ACHN (cell line): Measurements from ENCODE around the gene MET.
A peak's percentile ranks its signal among the peaks of the same experiment; 100 is the strongest.
"Not testable (repeated sequence)": the region's sequence is repeated elsewhere in the genome, so short reads cannot be mapped to it uniquely, and the experiment has no call there.

Experiments
- DNase-seq: peaks from one replicate; pipeline ENCODE4 v3.0.0-alpha.2; 2015
- in situ Hi-C: cut with HindIII; loops from 2 replicates; pipeline ENCODE4 v1.10.0; 2017; ENCODE audit warnings: low sequenced_read_pairs, low pct_ligation_motif_present, low pct_unique_long_range_greater_than_20kb

The MET gene

DNA sequence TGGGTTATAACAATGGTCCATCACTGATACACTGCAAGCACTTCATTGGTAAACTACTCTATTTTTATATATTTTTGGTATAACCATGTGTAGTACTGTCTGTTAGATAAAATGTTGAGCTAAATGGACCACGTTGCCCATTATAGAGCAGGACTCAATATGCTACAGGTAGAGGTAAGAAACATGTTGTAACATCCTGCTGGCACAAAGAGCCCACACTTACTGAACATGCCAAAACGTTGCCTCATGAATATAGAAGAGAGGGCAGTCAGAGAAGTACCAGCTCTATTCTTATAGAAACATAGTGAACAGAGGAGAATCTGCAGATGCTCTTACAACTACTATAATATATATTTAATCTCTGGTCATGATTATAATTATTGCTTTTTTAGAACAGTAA is 18.4 kb upstream of the MET start:
- DNase-seq: no peak
- in situ Hi-C loops: no loop called here

DNA sequence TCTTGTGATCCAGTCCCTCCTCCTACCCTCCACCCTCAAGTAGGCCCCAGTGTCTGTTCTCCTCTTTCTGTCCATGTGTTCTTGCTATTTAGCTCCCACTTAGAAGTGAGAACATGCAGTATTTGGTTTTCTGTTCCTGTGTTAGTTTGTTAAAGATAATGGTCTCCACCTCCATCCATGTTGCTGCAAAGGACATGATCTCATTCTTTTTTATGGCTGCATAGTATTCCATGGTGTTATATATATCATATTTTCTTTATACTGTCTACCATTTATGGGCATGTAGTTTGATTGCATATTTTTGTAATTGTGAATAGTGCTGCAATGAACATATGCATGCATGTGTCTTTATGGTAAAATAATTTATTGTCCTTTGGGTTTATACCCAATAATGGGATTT is 12.7 kb upstream of the MET start:
- DNase-seq, in situ Hi-C loops: not testable (repeated sequence)

DNA sequence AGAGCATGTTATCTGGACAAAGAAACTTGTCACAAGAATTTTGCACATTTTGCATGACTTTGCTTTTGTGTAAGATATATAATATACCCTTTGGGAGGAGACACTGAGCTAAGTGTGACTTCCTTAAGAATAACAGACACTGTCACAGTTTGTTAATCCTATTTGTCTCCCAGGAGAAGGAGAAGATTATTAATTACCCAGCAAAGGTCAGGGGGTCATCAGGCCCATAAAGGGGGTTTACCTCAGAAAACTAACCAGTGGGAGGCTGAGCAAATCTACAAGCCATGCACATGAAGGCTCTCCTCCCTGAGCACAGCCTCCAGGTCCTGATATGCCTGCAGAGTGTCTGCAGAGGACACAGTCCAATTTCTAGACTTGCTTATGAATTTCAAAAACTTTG is 10.1 kb upstream of the MET start:
- in situ Hi-C loops: no loop called here
- DNase-seq: no peak

DNA sequence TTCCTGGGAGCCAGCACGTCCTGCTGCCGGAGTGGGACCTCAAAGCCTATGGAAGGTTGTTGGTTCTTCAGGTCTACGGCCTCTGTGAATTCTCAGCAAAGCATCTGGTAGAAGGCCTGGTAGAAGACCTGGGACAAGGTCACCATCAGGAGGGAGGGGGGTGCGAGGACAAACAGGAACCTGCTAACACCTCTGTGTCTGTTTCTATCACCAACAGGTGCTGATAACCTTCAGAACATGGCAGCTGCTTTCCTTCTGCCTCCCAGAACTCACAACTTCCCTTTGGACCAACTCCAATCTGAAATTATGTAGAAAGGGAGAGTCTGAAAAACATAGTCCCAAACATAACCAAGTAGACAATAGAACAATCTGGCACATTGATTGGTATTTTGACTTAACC is 8.3 kb upstream of the MET start:
- in situ Hi-C loops: no loop called here

DNA sequence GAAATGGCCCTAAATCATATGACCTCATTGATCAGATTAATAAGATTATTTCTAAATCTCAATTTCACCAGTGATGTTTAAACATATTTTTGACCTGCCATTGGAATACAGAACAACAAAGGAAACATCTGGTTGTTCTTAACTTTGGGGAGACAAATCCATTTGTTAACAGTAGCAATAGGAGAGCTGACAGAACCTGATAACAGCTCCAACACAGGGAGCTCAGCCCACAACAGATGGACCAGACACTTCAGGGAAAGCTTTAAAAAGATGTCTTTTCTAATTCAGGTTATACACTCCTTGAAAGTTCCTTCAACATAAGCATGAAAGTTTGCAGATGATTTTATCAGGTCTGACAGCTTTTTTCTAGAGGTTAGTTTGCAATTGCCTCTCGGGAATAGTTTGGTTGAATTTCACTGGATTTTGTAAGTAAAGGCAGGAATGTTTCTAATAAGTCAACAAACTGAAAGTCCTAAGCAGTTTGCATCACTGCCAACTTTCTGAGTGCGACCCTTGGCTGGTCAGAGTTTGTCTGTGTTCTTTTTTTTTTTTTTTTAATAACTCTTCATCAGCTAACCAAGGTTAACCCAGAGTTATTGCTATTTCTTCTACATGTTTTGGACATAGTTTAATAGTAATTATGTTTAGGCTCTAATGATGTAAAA is 6.5 kb upstream of the MET start:
- in situ Hi-C loops: no loop called here
- no peak for DNase-seq

More for the DNA sequence above, 8.3 kb upstream of the MET start:
- no peak for DNase-seq

DNA sequence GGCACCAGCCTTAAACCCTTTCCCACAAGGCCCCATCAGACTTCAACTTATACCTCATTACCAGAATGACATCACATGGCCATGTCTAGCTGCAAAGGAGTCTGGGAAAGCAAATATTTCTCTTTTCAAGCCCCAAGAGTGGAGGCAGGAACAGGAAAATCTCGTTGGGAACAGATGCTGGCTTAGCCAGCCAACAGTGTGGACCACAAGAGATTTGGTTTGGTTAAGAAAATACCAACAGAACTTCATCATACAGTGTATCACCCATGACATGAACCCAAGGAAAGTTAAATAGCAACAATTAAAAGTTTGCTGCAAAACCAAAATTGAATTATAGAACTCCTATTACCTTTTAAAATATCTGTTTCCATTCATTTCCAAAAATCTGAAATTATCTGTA is 2.2 kb upstream of the MET start:
- DNase-seq: no peak
- in situ Hi-C loops: no loop called here

DNA sequence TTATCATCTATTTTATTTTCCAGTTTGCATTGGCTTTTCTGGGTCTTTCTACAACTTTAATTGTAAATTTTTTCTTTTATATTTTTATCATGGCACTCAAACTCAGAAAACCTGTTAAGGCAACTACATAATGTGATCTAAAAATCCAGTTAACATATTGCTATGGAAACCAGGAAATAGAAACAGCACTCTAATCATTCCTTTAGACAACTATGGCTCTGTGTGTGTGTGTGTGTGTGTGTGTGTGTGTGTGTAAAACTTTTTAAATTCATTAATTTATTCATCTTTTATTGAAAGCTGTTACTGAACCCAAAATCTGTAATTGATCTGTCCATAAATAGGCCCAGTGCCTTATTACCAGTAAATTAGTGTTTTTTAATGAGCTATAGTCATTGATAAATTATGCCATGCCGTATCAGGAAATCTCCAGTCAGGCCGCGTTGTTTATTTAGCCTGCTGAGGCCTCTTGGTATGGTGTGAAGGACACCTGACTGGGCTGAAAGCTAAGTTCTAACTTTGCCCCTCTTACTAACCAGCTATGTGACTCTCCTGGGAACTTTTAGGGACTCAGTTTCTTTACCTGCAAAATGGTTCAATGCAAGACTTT is 1.5 kb upstream of the MET start:
- DNase-seq: no peak
- in situ Hi-C loops: no loop called here

DNA sequence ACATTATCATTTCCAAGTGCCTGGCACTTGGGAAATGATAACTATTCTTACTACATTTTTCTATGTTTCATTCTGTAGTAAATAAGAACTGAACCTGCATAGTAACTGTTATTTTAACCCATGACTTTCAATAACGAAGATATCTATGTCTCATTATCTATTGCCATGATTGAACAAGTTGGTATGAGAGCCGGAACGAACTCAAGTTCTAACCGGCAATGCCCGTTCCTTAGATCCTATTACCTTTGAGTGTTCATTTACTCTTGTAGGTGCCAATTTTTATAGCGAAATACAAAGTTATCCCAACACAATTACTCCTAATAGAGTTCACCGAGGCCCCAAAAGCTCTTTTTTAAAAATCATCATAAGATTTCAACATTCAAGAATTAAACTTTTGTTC is 885 bp upstream of the MET start:
- no peak for DNase-seq
- in situ Hi-C loops: no loop called here

DNA sequence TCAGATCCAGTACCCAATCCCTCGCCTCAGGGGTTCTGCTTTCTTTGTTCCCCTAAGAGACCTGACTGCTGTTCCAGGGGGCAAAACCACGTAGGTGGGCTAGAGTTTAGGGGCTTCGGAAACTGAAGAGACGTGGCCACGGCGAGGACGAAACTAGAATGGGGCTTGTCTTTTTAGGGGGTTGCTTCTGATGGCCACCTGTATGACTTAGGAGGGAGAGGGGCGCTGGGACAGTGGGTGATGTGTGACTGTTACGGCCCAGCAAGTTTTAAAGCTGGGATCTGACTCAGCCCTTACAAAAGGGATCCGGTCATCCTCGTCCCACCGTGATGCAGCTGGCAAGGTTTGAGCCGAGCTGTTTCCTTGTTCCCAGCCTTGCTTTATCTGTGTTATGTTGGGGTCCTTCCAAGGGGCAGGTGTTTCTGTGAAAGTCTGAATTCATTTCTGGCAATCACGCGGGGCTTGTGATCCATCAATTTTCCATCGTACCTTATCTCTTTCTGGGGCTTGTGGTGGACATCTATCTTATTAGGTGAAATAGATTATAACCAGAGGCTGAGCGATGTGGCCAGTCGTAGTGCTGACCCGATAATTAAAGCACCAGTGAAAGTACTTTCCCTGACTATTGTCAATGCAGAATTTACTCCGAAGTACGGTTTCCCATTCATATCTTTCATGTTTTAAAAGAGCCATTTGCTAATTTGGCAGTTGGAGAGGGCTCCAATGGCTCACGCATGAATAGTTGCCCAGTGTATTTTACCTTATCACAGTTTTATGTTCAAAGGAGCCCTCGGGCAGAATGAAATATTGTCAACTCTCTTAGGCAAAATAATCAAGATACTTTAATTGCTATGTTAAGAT is 830 bp downstream of the MET start:
- peak; percentile 88 for DNase-seq
- in situ Hi-C loops: no loop called here

DNA sequence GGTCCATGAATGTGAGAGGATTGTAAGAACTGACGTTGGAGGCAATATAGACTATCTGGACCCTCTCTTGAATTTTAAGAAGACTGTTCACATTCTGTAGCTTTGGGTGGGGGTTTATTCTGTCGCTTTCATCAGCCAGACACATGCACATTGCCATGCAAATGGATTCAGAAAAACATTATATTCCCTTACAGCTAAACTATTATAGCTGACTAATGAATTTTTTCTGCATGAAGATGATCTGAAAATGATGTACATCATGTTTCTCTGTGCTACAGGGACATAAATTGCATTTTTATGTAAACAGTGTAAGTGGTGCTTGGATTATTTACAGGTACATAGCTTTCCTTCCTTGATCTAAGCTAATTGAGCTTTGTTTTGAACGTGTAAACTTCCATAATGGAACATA is 1.5 kb downstream of the MET start:
- in situ Hi-C loops: no loop called here
- DNase-seq: no peak

DNA sequence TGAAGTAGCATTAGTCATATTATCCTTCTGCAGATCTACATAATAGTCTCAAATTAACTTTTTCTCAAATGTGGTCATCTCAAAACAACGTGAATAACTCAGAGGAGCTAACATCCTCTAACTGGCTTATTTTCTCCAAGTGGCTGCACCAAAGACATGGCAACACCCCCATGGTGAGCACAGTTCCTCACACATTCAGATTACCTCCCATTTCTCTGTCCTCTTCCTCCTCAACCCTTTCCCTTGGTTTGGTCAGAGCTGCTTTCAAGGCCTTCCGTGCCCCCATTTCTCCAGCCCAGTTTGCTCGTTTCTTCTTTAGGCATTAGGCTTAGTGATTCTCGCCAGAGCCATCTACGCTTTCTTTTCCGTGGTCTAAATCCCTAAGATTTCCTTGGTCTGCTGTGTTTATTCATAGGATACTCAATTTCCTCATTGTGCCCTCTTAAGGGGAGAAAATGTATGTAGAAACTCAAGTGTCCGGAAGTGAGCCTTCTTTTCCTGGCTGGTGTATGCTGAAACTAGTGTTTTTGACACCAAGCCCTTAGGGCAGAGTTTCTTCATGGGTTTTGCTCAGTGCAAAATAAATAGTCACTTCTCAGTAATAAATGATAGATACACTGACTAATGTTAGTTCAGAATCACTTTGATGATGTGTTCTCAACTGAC is 2.6 kb downstream of the MET start:
- peak; percentile 65 for DNase-seq
- in situ Hi-C loops: no loop called here

DNA sequence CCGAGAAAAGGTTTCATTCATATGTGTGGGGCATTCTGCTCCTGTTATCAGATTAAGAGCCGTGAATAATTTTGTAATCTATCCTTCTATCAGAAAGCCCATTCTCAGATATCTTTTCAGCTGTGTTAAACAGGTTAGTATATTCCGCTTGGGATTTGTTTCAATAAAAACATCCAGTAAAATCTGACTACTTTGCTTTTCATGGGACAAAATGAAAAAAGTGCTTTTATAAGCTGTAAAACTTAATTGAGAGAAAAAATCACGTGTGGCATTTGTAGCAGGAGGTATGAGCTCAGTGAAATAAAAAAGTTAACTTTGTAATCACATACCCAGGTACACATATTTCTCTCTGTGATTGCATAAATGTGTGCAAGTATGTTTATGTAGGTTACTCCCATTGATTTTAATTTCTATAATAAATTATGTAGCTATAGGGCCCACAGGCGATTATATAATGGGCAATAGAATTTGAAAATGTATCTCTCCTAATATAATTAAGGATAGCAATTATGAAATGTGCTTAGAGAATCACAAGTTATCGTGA is 3.9 kb downstream of the MET start:
- no peak for DNase-seq
- in situ Hi-C loops: no loop called here

DNA sequence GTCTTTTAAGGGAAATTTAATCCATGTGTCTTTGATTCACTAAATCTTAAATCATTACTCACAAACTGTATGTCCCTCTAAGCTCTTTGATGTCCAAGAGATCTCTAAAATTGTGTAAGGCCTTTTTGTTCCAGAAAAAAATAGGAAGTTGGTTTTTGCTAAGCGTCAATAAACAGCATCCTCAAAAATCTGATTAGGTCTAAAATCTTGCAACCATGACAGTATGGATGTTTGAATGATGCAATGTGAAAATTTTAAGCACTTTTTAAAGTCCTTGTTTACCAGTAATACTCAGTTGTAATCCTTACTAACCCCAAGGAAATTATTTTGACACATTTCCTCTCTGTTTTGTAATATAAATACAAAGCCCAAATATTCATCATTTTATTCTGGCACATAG is 6.8 kb downstream of the MET start:
- in situ Hi-C loops: no loop called here
- no peak for DNase-seq

DNA sequence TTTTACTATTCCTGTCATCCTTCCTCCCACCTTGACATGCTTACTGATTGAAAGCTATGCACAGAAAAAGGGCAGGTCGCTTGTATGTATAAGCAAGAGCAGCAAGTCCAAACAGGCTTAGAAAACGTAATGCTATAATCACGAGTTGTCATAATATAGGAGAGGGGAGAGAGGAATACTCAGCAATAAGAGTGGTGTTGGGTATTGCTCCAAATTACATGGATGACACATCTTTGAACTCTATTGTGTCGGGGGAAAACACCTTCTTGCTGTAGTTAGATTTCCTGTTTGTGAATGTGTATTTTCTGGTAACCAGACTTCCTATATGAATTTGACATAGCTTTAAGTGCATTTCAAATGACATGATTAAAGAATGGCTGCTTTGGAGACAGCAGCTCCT is 7.5 kb downstream of the MET start:
- DNase-seq: no peak
- in situ Hi-C loops: no loop called here

DNA sequence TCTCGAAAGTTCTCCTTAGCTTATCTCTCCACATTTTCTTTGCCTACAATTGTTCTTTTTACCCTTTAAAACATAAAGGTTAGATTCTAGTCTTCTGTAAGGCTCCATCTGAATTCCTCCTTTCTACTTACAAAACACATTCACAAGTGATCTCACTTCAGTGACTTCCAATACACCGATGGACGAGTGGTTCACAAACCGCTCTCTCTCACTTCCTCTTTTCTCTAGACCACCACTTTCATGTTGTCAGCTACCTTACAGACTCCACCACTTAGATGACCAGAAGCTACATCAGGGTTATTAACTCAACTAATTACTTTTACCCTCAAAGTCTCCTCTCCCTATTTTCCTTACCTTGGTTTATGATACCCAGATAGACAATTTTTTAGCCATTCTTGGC is 11.8 kb downstream of the MET start:
- DNase-seq: no peak
- in situ Hi-C loops: no loop called here

DNA sequence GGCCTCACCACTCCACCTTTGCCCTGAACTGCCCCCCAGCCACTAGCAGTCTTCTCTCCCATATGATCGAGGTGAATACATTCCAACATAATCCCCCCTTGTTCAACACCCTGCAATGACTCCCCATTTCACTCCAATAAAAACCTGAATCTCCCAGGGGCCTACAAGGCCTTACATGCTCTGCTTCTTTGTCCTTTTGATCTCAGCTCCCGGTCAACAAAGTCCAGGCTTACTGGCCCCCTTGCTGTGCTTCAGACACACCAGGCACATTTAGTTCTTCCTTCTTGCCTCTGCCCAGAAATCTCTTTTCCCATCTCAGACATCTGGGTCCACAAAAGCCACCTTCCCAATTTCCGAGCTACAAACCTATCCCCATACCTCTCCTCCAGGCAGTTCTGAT is 14.0 kb downstream of the MET start:
- in situ Hi-C loops: no loop called here
- no peak for DNase-seq

DNA sequence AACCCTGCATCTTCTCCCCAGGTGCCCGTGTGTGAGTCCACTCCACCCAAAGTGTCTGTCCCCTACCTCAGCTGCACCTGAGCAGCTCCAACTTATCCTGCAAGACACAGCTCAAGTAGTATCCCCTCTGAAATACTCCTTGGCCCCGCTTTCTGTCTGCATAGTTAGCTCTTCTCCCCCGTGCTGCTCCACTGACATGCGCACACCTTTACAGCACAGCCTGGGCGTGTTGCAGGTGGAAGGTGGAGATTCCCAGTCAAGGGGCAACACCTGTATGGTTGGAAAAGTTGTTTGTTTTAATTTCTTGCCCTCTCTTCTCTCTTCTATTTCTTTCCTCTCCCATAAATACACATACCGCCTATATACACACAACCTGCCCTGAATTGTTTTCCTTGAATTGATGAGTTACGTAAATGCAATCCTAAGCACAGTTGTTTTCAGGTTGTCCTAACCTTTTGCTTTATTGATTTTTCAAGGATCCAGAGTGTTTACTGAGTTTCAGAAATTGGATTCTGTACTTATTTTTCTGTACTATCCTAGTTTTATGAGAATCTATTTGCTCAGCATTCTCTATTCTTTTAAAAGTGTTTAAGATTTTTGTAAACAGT is 14.9 kb downstream of the MET start:
- in situ Hi-C loops: no loop called here
- no peak for DNase-seq

DNA sequence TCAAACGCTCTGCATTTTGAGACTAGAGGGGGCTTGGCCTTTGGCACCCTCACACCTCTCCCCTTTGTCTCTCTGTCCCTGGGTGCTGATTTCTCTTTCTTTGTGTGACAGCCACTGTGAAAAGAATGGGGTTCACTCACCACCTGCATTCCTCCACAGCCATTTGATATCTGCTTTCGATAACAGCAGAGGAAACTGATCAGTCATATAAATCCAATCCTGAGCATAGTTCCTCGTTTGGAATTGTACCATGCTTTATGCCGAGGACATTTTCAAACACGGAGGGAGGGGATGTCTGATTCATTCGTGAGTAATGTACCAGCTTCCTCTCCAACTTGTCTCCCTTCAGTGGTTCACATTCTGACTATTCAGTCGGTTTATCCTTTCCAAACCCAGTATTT is 15.8 kb downstream of the MET start:
- DNase-seq: peak; percentile 95
- in situ Hi-C loops: no loop called here

DNA sequence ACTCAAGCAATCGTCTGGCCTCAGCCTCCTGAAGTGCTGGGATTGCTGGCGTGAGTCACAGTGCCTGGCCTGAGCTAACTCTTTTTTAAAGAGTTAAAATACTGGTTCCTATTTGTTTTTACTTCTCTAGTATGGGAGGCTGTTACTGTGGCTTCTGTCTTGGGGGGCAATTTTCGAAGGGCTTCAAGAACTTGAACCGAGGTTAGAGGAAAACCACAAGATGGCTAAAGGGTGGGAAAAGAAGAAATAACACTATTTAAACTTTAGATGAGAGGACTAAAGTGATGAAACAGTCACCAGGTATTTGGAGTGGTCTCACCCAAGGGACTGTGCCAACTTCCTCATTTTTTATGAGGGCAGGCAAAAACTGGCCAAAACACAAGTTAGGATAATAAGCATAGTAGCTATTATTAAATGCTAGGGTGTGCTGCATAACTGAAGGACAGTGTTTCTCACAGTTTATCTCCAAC is 17.8 kb downstream of the MET start:
- in situ Hi-C loops: no loop called here

More for the DNA sequence above, 17.8 kb downstream of the MET start:
- DNase-seq: no peak
